HG03064 (cell line): ENCODE measurements around the gene SLC31A1.

Experiments used
- ATAC-seq: cut with Tn5 transposase; IDR thresholded peaks from one replicate; pipeline ENCODE4 v1.9.1; 2021; ENCODE audit warnings: low read depth; ENCODE audit not compliant: unreplicated experiment

Gene SLC31A1

DNA sequence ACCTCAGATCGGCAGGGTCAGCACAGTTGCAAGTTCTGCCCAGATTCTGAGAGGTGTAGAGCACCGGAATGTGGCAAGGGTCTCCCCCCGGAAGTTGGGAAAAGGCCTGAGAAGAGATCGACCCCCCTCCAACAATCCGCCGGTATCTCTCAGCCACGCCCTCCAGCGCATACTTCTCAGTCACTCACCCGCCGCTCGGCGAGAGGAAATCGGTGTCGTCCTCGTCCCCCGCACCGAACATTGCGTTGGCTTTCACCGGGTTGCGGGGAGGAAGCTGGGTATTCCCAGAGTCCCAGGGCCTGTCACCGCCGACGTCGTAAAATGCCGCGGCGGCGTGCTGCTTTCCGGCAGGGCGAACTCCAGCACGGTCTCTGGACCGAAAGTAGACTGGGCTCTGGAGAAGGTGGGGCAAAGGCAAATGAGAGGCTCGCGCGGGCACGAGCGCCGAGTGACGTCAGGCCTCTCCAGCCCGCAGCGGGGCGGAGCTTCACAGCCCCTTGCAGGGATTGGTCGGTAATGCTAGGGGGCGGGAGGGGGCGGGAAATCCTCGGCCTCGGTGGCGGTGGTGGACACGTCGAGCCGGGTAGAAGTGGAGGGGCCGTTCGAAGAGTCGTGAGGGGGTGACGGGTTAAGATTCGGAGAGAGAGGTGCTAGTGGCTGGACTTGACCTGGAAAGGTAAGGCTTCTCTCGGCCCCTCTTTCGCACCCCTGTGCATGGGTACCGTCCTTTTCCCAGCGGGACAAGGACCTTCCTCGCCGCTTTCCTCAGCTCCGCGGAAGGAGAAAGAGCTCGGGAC lies at the start of gene SLC31A1, which contains the start of gene FKBP15:
SLC31A1 (plus strand) TSS at position 542 of the 797 bp plus-strand sequence. CDS start 34,605 bp downstream, outside the sequence.
FKBP15 (minus strand) TSS at position 275 of the 797 bp plus-strand sequence; CDS start at position 241, 34 bp downstream.
- peak; percentile 72 for ATAC-seq

DNA sequence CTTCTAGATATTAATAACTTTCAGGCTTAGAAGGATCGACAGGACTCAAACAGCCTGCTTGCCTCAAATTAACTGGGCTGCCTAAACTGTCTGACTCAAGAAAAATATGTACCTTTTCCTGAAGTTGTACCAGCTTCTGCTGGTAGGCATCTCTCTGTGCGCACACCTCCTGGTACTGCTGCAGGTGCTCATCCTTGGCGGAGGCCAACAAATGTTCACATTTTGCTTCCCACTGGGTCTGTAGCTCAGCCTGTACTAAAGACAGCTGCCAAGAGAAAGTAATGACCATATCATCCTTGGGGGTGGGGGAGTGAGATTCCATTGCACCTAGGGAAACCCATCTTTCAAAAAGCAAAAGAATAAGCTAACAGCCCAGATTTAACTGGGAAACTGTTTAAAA lies 48.0 kb upstream of the SLC31A1 start:
- no peak for ATAC-seq

DNA sequence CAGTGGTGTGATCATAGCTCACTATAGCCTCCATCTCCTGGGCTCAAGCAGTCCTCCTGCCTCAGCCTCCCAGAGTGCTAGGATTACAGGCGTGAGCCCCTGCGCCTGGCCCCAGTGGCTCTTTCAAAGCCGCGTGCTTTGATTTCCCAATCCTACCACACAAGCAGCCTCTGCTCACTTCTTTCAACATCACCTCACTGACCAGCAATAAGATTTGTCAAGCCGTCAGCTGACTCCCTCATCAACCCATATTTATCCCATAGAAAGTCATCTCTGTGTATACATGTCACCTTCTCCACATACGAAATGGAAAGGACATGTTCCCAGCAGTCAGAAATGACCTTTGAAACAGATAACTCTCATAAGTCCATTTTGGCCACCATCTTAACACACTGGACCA lies 44.5 kb upstream of the SLC31A1 start:
- no peak for ATAC-seq

DNA sequence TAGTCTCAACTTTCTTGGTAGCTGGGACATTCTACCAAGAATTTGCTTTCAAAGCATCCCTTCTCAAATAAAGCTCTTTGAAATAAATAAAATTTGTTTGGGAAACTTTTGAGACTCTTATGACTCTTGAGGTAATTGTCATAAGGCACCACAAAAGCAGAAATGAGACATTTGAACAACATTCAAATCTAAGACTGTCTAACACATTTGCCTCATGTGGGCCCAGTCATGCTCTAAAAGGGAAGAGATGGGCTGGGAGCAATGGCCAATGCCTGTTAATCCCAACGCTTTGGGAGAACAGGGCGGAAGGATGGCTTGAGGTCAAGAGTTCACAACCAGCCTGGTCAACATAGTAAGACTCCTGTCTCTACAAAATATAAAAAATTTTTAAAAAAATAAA lies 44.1 kb upstream of the SLC31A1 start:
- no peak for ATAC-seq

DNA sequence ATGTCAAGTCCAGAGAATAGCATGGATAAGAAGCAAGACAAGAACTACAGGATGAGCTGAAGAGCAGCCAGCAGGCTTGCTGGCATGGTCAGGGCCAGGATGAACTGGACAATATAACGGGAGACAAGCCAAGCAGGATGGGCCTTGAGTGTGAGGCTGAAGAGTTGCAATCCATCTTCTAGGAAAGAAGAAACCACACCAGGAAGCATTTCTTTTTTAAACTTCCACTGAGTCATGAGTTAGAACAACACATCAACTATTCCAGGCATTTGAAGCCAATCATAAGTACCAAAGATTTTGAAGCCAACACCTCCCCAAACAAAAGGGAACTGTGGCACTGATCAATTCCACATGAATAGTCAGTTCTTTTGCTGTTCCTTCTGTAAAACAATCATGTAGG lies 43.3 kb upstream of the SLC31A1 start:
- no peak for ATAC-seq

DNA sequence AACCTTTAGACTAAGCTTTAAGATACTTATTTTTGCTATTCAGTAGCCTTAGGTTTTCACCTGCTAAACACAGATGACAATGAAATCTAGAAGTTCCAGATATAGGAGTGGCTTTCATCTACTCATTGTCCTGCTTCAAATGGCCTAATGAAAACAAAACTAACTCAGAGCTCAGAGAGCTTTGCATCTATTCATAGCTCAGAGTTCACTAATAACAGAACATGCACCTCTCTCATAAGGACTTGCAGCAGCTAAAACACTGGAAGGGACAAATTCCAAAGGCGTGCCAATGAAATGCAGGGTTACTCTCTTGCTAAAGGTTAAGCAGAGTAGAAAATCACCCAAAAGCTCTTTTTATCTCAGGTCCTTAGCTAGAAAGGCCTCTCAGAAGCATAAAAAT lies 41.5 kb upstream of the SLC31A1 start:
- ATAC-seq = no peak

DNA sequence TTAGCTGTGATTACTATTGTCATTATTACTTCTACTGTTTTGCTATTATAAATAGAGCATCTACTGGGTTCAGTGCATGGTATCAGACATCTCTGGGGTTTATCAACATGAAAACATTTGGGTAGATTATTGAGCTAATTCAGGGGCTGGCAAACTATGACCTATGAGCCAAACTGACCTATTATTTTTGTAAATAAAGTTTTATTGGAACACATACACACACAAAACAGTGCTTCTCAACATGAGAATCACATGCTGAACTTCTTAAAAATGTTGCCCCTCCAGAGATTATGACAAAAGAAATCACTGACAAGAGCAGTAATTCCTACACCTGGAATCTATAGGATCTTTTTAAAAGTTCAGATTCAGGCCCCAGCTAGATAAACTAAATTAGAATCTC lies 40.2 kb upstream of the SLC31A1 start:
- no peak for ATAC-seq

DNA sequence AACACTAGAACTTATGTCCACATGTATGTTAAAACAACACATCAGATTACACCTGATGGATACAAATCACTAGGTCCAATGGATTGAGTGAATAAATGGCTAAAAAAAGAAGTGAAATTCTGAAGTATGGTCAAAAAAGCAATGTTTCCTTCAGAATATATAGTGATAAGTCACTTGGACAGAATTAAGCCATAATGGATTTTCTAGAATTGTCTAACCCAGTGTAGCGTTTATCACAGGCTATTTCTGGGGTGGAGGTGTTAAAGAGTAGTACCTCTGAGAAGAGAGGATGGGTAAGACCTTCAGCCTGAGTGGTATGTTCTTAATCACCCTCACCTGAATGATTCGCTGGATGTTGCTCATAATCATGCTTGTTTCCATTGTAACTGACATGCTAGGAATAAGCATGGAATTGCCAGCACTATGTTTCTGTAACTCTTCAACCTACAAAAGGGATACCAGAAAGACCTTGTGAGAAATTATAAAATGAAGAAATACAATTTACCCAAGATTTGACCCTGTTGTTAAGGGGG lies 37.3 kb upstream of the SLC31A1 start:
- no peak for ATAC-seq

DNA sequence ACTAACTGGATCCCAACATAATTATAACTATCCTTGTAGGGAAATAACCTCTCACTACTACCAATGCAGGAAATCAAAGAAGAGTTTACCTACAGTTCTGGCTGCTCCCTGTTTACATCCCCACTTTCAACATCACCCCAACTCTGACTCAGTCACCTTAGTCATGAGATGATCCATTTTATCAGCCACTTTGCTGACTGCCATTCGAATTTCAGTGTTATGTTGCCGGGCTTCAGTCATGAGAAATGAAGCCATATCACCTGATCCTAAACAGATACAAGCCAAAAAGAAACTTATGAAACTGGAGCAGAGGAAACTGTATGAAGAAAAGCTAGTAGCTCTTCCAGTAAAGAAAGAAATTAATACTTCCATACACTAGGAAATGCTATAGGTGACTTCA lies 36.8 kb upstream of the SLC31A1 start:
- ATAC-seq = no peak

DNA sequence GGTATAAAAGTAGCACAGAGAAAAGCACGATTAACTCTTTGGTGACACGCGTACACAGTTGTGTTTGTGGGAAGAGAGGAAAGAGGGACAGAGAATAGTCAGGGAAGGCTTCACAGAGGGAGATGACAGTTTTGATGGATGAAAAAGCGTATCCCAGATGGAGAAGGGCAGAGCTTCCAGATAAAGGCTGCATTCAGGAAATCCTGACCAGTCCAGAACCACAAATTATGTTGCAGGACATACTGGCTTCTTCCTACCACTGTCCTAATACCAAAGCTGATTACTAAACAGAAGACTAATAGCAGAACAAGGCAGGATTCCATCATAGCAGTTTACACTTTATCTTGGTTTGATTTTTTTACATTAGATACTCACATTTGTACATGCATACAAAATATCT lies 36.1 kb upstream of the SLC31A1 start:
- no peak for ATAC-seq

DNA sequence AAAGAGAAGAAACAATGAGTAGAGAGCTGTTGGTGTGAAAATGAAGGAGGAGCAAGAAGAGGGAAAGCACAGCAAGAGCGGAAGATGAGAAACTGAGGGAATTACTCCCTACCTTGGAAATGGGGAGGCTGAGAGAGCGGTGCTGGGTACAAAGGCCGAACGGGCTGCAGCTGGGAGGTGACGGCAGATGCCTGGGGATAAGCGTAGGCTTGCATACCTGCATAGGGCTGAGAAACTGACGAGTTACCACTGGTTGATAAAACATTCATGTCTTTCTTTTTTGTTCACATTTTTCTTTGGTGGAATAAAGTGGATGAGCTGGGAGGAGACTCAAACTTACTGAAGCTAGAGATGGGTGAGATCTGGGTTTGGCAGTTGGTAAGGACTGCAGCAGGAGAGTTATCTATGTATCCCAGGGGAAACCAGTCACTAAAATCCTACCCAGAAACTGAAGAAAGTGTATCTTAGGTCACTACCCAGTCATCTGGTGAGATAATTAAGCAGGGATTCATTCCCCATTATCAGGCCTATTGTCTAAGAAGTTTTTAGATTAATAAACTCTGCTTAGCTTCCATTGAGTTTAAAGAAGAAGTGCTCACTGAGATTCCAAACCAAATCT lies 35.1 kb upstream of the SLC31A1 start:
- ATAC-seq = no peak

DNA sequence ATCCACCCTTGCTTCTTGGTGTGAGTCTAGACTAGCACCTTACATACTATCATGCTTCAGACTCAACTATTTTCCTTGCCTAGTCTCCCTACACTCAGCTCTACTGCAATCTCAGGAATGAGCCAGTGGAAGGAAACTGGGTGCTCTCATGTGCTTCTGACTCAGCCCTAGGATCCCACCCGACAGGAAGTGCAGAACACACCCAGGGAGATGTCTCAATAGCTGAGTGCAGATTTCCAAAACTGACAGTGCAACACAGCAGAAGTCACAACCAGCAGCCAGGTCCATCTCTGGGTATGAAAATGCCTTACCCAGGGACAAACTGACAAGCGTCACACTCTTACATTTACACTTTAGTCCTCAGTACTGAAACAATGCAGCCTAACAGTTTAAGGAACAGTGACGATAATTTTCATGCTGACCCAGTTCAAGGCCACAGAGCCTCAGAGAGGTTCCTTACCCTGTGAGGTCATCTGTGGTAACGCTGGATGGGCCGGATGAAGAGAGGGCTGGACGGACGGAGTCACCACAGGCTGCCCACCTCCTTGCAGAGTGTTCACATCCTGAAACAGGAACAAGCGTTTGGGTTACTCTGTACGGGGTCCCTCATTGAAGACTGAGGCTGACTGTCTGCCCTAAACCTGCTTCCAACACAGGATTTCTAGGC lies 33.3 kb upstream of the SLC31A1 start:
- no peak for ATAC-seq

DNA sequence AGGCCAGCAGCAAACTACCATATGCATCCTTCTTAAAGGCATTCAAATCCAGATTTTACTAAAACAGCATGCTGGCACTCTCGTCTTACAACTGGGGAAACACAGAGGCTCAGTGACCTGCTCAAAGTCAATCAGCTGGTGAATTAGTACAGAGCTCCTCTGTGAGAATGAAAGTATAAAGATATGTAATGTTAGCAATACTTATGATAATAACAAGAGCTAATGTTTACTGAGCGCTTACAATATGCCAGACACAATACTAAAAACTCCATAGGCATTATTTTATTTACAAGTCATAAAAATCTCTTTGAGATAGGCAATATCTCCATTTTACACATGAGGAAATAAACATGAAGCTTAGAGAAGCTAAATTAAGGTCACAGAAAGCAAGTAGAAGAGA lies 28.9 kb upstream of the SLC31A1 start:
- ATAC-seq = no peak

DNA sequence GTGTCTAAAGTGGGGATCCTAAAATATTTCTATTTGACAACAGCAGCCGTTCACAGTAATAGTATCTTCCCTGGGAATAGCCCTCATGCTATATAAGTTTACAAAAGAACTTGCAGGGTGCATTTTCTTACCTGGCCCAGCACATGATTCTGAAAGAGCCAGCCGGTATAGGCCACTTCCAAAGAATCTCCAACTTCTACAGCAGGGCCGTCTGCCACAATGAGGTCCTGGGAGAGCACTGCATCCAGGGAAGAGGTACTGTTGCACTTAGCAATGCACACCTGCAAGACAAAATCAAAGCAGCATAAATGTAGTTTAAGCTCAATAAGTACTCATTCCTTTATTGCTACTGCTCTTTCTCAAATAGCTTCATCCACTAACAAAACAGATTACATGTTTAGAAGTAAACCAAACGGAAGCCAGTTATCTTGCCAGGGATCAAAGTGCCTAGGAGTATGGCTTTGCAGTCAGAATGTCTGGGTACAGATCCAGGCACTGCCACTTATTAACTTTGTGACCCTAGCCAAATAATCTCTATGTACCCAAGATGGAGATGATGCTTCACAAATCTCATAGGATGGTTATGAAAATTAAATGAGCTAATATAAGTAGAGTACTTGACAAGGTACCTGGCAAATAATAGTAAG lies 21.5 kb upstream of the SLC31A1 start:
- no peak for ATAC-seq

DNA sequence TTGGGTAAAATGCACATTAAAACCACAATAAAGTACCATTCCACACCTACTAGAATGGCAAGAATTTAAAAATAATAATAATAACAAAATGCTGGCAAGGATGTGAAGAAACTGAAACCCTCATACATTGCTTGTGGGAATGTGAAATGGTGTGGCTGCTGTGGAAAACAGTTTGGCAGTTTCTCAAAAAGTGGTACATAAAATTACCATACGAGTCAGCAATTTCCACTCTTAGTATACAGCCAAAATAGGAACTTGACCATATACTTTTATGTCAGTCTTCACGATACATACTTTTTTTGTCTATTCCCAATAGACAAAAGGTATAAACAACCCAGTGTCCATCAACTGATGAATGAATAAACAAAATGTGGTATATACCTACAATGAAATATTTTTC lies 15.9 kb upstream of the SLC31A1 start:
- ATAC-seq = no peak

DNA sequence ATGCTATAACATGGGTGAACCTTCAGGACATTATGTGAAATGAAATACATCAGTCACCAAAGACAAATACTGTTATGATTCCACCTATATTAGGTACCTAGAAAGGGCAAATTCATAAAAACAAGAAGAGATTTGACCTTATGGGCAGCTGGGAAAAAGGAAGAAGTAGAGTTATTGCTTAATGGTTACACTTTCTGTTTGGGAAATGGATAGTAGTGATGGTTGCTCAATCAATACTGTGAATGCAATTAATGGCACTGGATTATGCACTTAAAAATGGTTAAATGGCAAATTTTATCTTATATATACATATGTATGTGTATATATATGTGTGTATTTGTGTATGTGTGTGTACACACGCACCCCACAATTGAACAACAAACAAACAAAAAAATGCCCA lies 15.5 kb upstream of the SLC31A1 start:
- ATAC-seq = no peak

DNA sequence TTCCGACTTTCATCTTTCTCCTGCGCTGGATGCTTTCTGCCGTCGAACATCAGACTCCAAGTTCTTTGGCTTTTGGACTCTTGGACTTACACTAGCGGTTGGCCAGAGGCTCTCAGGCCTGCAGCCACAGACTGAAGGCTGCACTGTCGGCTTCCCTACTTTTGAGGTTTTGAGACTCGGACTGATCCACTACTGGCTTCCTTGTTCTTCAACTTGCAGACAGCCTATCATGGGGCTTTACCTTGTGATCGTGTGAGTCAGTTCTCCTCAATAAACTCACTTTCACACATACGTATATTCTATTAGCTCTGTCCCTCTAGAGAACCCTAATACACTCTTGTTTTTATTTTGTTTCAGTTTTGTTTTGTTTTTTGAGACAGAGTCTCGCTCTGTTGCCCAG lies 10.5 kb upstream of the SLC31A1 start:
- no peak for ATAC-seq

DNA sequence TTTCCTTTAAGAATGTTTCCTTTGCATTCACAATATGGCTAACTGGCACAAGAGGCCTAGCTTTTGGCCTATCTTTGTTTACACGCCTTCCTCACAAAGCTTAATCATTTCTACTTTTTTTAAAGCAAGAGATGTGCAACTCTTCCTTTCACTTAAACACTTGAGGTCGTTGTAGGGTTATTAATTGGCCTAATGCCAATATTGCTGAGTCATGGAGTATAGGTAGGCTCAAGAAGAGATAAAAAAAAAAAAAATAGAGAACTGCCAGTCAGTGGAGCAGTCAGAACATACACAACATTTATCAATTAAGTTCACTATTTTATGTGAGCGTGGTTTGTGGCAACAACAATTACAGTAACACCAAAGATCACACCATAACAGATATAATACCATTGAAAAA lies 6.2 kb upstream of the SLC31A1 start:
- no peak for ATAC-seq

DNA sequence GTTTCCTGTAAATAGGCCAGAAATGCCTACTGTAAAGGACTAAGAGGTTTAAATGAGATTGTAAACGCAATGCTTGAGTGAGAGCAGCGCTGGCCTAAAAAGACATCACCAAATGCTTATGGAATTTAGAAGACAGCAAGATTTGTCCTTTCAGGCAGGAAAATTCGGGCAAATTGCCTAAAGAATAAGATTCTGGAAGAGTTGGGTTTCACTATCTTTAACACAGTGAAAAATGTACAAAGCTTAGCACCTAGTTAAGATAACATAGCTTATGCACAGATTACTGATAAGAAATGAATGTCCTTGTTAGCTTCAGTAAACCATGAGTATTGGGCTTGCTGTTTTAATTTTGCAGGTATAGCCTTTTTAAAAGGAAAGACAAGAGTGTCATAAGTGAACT lies 4.9 kb upstream of the SLC31A1 start:
- ATAC-seq = no peak

DNA sequence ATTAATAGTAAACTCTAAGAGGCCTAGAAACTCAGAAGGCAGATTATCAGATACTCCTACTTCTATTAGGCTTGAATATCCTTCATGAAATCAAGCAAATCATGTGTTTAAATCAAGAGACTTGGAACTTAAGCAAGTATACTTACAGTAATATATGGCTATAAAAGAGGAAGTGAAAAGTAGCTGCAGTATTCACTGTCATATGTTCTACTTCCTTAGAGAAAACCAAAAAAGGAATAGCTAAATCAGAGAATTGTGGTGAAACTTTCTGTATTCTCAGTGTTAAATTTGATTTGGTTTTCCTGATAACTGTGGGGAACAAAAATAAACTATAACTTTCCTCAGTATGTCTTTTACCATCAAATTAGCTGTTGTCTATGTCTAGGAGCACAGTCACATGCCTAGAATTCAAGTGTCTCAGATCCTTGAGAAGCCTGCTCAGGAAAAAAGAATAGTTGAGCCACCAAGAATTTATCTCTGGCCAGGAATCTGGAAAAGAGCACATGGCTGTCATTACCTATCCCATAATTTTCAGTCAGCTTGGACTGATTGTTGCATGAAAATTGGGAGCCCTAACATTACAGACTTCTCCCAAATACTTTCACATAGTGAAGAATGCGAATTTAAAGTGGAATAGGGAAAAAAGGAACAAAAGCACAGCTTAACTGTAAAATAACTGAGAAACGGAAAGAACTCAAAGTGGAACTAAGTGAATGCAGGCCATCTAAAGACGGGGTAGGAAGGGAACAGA lies 2.0 kb upstream of the SLC31A1 start:
- ATAC-seq = peak; percentile 33
